Hematopoietic multipotent progenitor cell treated with erythropoietin and hydrocortisone succinate and interleukin-3 and kit ligand, for 6 days (in vitro differentiated cells): ENCODE results near the gene AGAP1.

ENCODE experiments used
- DNase-seq: peaks from one replicate; pipeline ENCODE4 v3.0.0-alpha.2; 2015

Gene AGAP1

GRCh38 chr2:235511187-235511661, 17.4 kb downstream of the AGAP1 start:
- DNase-seq: no peak

- no peak for DNase-seq
Measured at GRCh38 chr2:235511751-235512698, 18.2 kb downstream of the AGAP1 start.

- no peak for DNase-seq
Measured at GRCh38 chr2:235512699-235513053, 18.8 kb downstream of the AGAP1 start.

- DNase-seq: no peak
Measured at GRCh38 chr2:235513984-235514626, 20.3 kb downstream of the AGAP1 start.

GRCh38 chr2:235514627-235515363, 21.0 kb downstream of the AGAP1 start:
- no peak for DNase-seq

- no peak for DNase-seq
Measured at GRCh38 chr2:235515364-235515742, 21.5 kb downstream of the AGAP1 start.

GRCh38 chr2:235515821-235516220, 22.0 kb downstream of the AGAP1 start:
- no peak for DNase-seq

- DNase-seq: no peak
Measured at GRCh38 chr2:235516257-235516656, 22.4 kb downstream of the AGAP1 start.

GRCh38 chr2:235518322-235519090, 24.7 kb downstream of the AGAP1 start:
- no peak for DNase-seq

GRCh38 chr2:235520787-235521186, 26.9 kb downstream of the AGAP1 start:
- no peak for DNase-seq

- peak; percentile 11 for DNase-seq
Measured at GRCh38 chr2:235521844-235522243, 28.0 kb downstream of the AGAP1 start.

- DNase-seq: no peak
Measured at GRCh38 chr2:235523021-235523420, 29.2 kb downstream of the AGAP1 start.

- no peak for DNase-seq
Measured at GRCh38 chr2:235523486-235524150, 29.8 kb downstream of the AGAP1 start.

GRCh38 chr2:235526166-235526565, 32.3 kb downstream of the AGAP1 start:
- no peak for DNase-seq

GRCh38 chr2:235527806-235528469, 34.1 kb downstream of the AGAP1 start:
- DNase-seq: no peak

GRCh38 chr2:235529621-235530020, 35.8 kb downstream of the AGAP1 start:
- DNase-seq: no peak

GRCh38 chr2:235530735-235531134, 36.9 kb downstream of the AGAP1 start:
- no peak for DNase-seq

- no peak for DNase-seq
Measured at GRCh38 chr2:235532307-235532706, 38.5 kb downstream of the AGAP1 start.

- no peak for DNase-seq
Measured at GRCh38 chr2:235533198-235533597, 39.4 kb downstream of the AGAP1 start.

- DNase-seq: no peak
Measured at GRCh38 chr2:235533616-235534385, 40.0 kb downstream of the AGAP1 start.
